ENCODE results near the gene ZNF205. TPM values are rescaled to one million over a fixed set of nuclear protein-coding genes. Genes with fewer than 3 reads are reported as not detected.
"Not testable (repeated sequence)": the region's sequence is repeated elsewhere in the genome, so short reads cannot be mapped to it uniquely, and the experiment has no call there.

The ZNF205 gene
- total and polyA plus RNA-seq, 7 donors, result 1.8 to 5.4 (median 1.9) TPM

DNA sequence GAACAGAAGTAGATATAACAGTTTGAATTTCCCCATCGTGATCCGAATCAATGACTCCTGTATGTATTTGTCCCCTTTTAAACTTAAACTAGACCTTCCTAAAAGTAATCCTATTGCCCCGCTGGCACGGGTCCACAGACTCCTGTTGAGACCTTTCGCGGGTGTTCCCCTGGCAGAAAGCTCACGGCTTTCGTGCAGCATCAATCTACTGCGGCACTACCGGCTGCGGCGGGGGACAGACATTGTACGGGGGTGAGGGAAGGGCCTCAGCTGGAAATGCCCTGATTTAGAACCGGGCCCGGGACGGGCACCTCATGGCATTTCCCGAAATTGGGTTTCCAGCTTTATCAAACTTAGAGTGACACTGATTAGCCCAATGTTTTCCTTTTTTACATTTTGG, 32.4 kb upstream of the ZNF205 start:
- Histone ChIP-seq H3K27me3 (ENCODE audit: insufficient read depth in 3 of 3, low read length in 2 of 3) (no peaks in the 10 kb centered on the region), H3K27ac (no peak overlapping the region), H3K9me3 (no peaks in the 10 kb centered on the region), H3K4me3 (no peak overlapping the region), H3K4me1 (no peaks in the 10 kb centered on the region), H3K36me3 (ENCODE audit: insufficient read depth in 1 of 2, low read depth in 1 of 2) (no peaks in the 10 kb centered on the region)
- intact Hi-C loops (cut with DNase I), result no loop called here
- ATAC-seq (no peak), DNase-seq (peak in 1 of 2 donors; percentile 31)
- 82 to 88% (median 85%) methylated on average over 17 of the region's 17 CpGs for WGBS, 3 donors
- no peak for TF ChIP-seq CTCF (IDR thresholded peaks at IDR 0.05)

- intact Hi-C loops (cut with DNase I), result not testable (repeated sequence)
These were observed 30.4 kb upstream of the ZNF205 start for GRCh38 chr16:3081957-3082356.

GRCh38 chr16:3083408-3083807, 29.0 kb upstream of the ZNF205 start:
- H3K9me3 ChIP-seq; H3K27ac ChIP-seq; ATAC-seq; H3K27me3 ChIP-seq (ENCODE audit: insufficient read depth in 3 of 3, low read length in 2 of 3); intact Hi-C loops (cut with DNase I); H3K4me1 ChIP-seq; H3K4me3 ChIP-seq; H3K36me3 ChIP-seq (ENCODE audit: insufficient read depth in 1 of 2, low read depth in 1 of 2): not testable (repeated sequence)
- DNase-seq, result peak in 1 of 2 donors; percentile 19
- 93 to 96% (median 93%) methylated on average over 8 of the region's 8 CpGs for WGBS, 3 donors

More at GRCh38 chr16:3081957-3082356, 30.4 kb upstream of the ZNF205 start:
- H3K4me1 ChIP-seq; ATAC-seq; H3K27ac ChIP-seq; H3K36me3 ChIP-seq (ENCODE audit: insufficient read depth in 1 of 2, low read depth in 1 of 2); H3K4me3 ChIP-seq; H3K9me3 ChIP-seq; H3K27me3 ChIP-seq (ENCODE audit: insufficient read depth in 3 of 3, low read length in 2 of 3): not testable (repeated sequence)
- WGBS, 3 donors, result 90 to 94% (median 92%) methylated on average over 11 to 13 of the region's 13 CpGs
- peak in 1 of 2 donors; percentile 31 for DNase-seq

DNA sequence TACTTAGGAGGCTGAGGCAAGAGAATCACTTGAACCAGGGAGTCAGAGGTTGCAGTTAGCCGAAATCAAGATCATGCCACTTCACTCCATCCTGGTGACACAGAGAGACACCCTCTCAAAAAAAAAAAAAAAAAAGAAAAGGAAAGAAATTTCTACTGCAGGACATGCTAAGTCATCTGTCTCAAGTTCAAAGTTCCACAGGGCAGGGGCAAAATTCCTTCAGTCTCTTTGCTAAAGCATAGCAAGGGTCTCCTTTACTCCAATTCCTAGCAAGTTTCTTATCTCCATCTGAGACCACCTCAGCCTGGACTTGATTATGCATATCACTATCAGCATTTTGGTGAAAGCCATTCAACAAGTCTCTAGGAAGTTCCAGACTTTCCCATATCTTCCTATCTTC, 27.9 kb upstream of the ZNF205 start:
- no peak overlapping the region for H3K4me3 ChIP-seq

DNA sequence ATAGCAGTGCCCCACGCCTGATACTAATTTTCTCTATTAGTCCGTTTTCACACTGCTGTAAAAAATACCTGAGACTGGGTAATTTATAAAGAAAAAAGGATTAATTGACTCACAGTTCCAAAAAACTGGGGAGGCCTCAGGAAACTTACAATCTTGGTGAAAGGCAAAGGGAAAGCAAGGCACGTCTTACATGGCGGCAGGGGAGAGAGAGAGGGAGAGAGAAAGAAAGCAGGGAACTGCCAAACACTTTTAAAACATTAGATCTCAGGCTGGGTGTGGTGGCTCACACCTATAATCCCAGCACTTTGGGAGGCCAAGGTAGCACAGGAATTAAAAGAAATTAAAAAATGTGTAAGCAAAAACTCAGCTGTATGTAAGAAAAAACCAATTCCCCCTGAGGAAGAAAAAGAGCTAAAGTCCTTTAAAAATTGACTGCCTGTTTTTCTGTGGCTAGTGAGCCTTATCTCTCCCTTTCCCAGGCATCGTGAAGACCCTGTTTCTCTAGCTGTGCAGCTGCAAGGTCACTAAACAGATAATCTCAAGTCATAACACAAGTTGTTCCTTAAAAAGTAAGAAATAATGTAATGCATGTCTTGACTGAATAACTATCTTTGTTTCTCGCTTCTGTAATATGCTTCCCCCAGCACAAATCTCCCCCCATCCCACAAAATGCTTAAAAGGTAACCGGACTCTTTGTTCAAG, 27.3 kb upstream of the ZNF205 start:
- 84 to 88% (median 86%) methylated on average over 7 of the region's 7 CpGs for WGBS, 3 donors
- Histone ChIP-seq H3K27ac (no peak overlapping the region), H3K4me3 (no peak overlapping the region)

More for the DNA sequence above, 27.9 kb upstream of the ZNF205 start:
- Histone ChIP-seq H3K9me3 (no peaks in the 10 kb centered on the region), H3K27ac (no peak overlapping the region), H3K4me1 (peaks cover 9% of the 10 kb centered on the region), H3K27me3 (ENCODE audit: insufficient read depth in 3 of 3, low read length in 2 of 3) (no peaks in the 10 kb centered on the region), H3K36me3 (ENCODE audit: insufficient read depth in 1 of 2, low read depth in 1 of 2) (no peaks in the 10 kb centered on the region)
- DNase-seq (no peak), ATAC-seq (no peak)
- 87 to 100% (median 93%) methylated on average over 1 of the region's 1 CpG for WGBS, 3 donors
- intact Hi-C loops (cut with DNase I), result no loop called here
- no peak for TF ChIP-seq CTCF (IDR thresholded peaks at IDR 0.05)

More for the DNA sequence above, 27.3 kb upstream of the ZNF205 start:
- DNase-seq (peak in 1 of 2 donors; percentile 10), ATAC-seq (no peak)
- intact Hi-C loops (cut with DNase I), result no loop called here
- Histone ChIP-seq H3K9me3 (no peaks in the 10 kb centered on the region), H3K27me3 (ENCODE audit: insufficient read depth in 3 of 3, low read length in 2 of 3) (no peaks in the 10 kb centered on the region), H3K36me3 (ENCODE audit: insufficient read depth in 1 of 2, low read depth in 1 of 2) (no peaks in the 10 kb centered on the region), H3K4me1 (peaks cover 9% of the 10 kb centered on the region)
- TF ChIP-seq CTCF (IDR thresholded peaks at IDR 0.05), result no peak

All from psoas muscle (tissue), 8 donors.